Astrocyte of the cerebellum (primary cell): ENCODE results near the gene VPS51.
A peak's percentile ranks its signal among the peaks of the same experiment; 100 is the strongest.
"Not testable (repeated sequence)": the region's sequence is repeated elsewhere in the genome, so short reads cannot be mapped to it uniquely, and the experiment has no call there.

Source experiments
- DNase-seq: peaks from one replicate; pipeline ENCODE4 v3.0.0-alpha.2; 2011; ENCODE audit warnings: low read depth
- H3K4me3 ChIP-seq: 2 replicates; pipeline ENCODE4 v1.5.1; 2011; ENCODE audit warnings: mild to moderate bottlenecking, low read depth, low read length, moderate library complexity
- in situ Hi-C: cut with HindIII; loops from 2 replicates; pipeline ENCODE4 v1.10.0; 2017; ENCODE audit warnings: low sequenced_read_pairs
- TF ChIP-seq, protein P1 (sequence below): IDR thresholded peaks from 2 replicates; pipeline ENCODE4 v1.5.1; 2012; ENCODE audit warnings: low read length, low read depth, moderate library complexity, mild to moderate bottlenecking; ENCODE audit errors: missing control alignments

VPS51 gene

GRCh38 chr11:65134952-65135632, 39.1 kb downstream of the VPS51 start:
- H3K4me3 ChIP-seq: peak overlapping the region; percentile 78
- peak; percentile 94 for DNase-seq
- TF ChIP-seq, protein P1, sequence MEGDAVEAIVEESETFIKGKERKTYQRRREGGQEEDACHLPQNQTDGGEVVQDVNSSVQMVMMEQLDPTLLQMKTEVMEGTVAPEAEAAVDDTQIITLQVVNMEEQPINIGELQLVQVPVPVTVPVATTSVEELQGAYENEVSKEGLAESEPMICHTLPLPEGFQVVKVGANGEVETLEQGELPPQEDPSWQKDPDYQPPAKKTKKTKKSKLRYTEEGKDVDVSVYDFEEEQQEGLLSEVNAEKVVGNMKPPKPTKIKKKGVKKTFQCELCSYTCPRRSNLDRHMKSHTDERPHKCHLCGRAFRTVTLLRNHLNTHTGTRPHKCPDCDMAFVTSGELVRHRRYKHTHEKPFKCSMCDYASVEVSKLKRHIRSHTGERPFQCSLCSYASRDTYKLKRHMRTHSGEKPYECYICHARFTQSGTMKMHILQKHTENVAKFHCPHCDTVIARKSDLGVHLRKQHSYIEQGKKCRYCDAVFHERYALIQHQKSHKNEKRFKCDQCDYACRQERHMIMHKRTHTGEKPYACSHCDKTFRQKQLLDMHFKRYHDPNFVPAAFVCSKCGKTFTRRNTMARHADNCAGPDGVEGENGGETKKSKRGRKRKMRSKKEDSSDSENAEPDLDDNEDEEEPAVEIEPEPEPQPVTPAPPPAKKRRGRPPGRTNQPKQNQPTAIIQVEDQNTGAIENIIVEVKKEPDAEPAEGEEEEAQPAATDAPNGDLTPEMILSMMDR: no peak
- in situ Hi-C loops: no loop called here

DNA sequence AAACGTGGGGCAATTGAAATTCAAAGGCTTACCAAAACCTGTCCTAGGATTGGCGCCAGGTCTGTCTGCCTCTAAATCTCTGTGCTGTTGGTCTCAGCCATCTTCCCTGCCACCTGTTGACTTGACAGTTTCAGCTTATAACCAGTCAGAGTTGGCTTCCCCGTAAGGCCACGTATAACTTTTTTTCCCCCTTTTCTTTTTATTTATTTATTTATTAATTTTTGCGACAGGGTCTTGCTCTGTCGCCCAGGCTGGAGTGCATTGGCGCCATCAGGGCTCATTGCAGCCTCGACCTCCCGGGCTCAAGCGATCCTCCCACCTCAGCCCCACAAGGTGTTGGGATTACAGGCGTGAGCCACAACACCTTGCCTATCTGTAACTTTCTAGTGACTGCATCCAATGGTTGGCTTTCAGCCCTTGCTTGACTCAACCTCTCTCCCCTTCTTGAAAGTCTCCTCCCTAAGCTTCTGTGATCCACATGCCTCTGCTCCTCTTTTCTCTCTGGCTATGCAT, 39.7 kb downstream of the VPS51 start:
- H3K4me3 ChIP-seq: peak overlapping the region; percentile 78
- in situ Hi-C loops: no loop called here
- TF ChIP-seq, protein P1: no peak
- no peak for DNase-seq

- no peak overlapping the region for H3K4me3 ChIP-seq
- in situ Hi-C loops: no loop called here
- TF ChIP-seq, protein P1: no peak
- DNase-seq: no peak
Measured at GRCh38 chr11:65136515-65137096, 40.6 kb downstream of the VPS51 start.

GRCh38 chr11:65141896-65142494, 46.0 kb downstream of the VPS51 start:
- in situ Hi-C loops: no loop called here
- no peak overlapping the region for H3K4me3 ChIP-seq

DNA sequence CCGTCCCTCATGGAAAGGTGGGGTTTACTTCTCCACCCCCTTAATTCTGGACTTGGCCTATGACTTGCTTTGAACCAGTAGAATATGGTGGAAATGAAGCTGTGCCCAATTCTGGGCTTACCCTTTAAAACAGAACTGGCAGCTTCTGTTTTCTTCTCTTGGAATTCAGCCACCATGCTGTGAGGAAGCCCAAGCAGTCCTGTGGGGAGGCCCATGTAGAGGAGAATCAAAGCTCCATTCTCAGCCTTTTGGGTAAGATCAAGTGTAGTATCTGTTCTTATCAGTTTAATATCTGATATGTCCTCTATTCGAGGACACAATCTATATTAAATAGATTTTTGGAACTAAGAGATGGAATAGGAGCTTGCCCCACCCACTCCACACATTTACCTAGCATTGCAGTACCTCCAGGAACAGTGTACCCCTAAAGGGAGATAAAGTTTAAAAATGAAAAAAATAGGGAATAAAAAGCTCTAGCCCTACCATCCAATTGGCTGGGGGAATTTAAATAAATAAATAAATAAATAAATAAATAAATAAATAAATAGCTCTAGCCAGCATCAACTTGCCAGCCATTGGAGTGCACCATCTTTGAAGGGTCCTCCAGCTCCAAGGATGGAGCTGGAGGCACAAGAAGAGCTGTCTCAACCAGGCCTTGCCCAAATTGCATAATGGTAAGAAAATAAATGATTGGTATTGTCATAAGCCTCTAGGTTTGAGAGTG, 51.5 kb downstream of the VPS51 start:
- in situ Hi-C loops: no loop called here
- DNase-seq: no peak
- TF ChIP-seq, protein P1: no peak
- no peak overlapping the region for H3K4me3 ChIP-seq

More at GRCh38 chr11:65141896-65142494, 46.0 kb downstream of the VPS51 start:
- no peak for DNase-seq
- TF ChIP-seq, protein P1: no peak

GRCh38 chr11:65148657-65149056, 52.6 kb downstream of the VPS51 start:
- no peak for DNase-seq
- TF ChIP-seq, protein P1: no peak
- H3K4me3 ChIP-seq: no peak overlapping the region
- in situ Hi-C loops: no loop called here

DNA sequence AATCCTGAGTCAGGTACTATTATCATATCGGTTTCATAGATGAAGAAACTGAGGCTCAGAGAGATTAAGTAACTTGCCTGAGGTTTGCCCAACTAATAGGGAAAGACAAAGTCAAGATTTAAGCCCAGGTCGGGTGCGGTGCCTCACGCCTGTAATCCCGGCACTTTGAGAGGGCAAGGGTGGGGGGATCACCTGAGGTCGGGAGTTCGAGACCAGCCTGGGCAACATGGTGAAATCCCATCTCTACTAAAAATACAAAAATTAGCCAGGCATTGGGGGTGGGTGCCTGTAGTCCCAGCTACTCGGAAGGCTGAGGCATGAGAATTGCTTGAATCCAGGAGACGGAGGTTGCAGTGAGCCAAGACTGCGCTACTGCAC, 54.1 kb downstream of the VPS51 start:
- H3K4me3 ChIP-seq, in situ Hi-C loops, DNase-seq: not testable (repeated sequence)
